ENCODE results near the gene TRNAU1AP. TPM values are rescaled to one million over a fixed set of nuclear protein-coding genes. Genes with fewer than 3 reads are reported as not detected.

The TRNAU1AP gene
- total RNA-seq (2022; extraction: Qiagen RNA extraction; ENCODE audit: low read depth) = 16.6 to 25.8 TPM (median 23.6 TPM) in 5 replicates

GRCh38 chr1:28552758-28553663 lies at the start of gene TRNAU1AP:
Gene TRNAU1AP (plus strand): TSS chr1:28553085. CDS start chr1:28553111, 26 bp downstream.

GRCh38 chr1:28505406-28506187 lies 47.3 kb upstream of the TRNAU1AP start, which contains the start of gene RCC1:
Gene RCC1 (plus strand): TSS chr1:28506043. CDS start chr1:28529867, 23,824 bp downstream.

GRCh38 chr1:28591708-28592320 lies 38.9 kb downstream of the TRNAU1AP start, which contains the start of gene RAB42:
Gene RAB42 (plus strand): TSS chr1:28592265. CDS start chr1:28592512, 247 bp downstream.

Other genes starting within 250 kb of the TRNAU1AP start
- 16.4 to 20.6 TPM (median 19.4 TPM) in 5 replicates for gene MED18, start 224.0 kb upstream of the TRNAU1AP start, total RNA-seq (2022; extraction: Qiagen RNA extraction; ENCODE audit: low read depth)
- 18.6 to 23.1 TPM (median 21.5 TPM) in 5 replicates for gene PHACTR4, start 183.3 kb upstream of the TRNAU1AP start, total RNA-seq (2022; extraction: Qiagen RNA extraction; ENCODE audit: low read depth)
- 82.3 to 86.1 TPM (median 82.8 TPM) in 5 replicates for gene RCC1, start 47.0 kb upstream of the TRNAU1AP start, total RNA-seq (2022; extraction: Qiagen RNA extraction; ENCODE audit: low read depth)
- 1.1 to 2.8 TPM (median 2.3 TPM) in 5 replicates for gene RAB42, start 39.2 kb downstream of the TRNAU1AP start, total RNA-seq (2022; extraction: Qiagen RNA extraction; ENCODE audit: low read depth)
- 14.6 to 15.4 TPM (median 14.8 TPM) in 5 replicates for gene TAF12, start 90.0 kb downstream of the TRNAU1AP start, total RNA-seq (2022; extraction: Qiagen RNA extraction; ENCODE audit: low read depth)
- not detected in 5 replicates for gene RNU11, start 95.5 kb downstream of the TRNAU1AP start, total RNA-seq (2022; extraction: Qiagen RNA extraction; ENCODE audit: low read depth)
- gene GMEB1, start 115.7 kb downstream of the TRNAU1AP start, total RNA-seq (2022; extraction: Qiagen RNA extraction; ENCODE audit: low read depth) = 6.4 to 7.1 TPM (median 6.6 TPM) in 5 replicates
- gene YTHDF2, start 183.9 kb downstream of the TRNAU1AP start, total RNA-seq (2022; extraction: Qiagen RNA extraction; ENCODE audit: low read depth) = 51.2 to 59.1 TPM (median 53.4 TPM) in 5 replicates

Data from A549 treated with CpdA at 1 μM for 4 hours (cell line).